OCI-M1 (cell line): ENCODE data around the gene S100A8.
A peak's percentile ranks its signal among the peaks of the same experiment; 100 is the strongest.

Experiments
- DNase-seq: peaks from one replicate; lab custom pipeline; 2025; lab: John Stamatoyannopoulos, UW

Gene S100A8

GRCh38 chr1:153389973-153390879 lies 647 bp downstream of the S100A8 start:
- DNase-seq = peak; percentile 76

- no peak for DNase-seq
These were observed 1.5 kb downstream of the S100A8 start for GRCh38 chr1:153389401-153389800.

GRCh38 chr1:153387785-153388184 lies 3.1 kb downstream of the S100A8 start:
- no peak for DNase-seq

GRCh38 chr1:153387001-153387400 lies 3.9 kb downstream of the S100A8 start:
- no peak for DNase-seq

- no peak for DNase-seq
These were observed 4.4 kb downstream of the S100A8 start for GRCh38 chr1:153386500-153386901.

- no peak for DNase-seq
These were observed 5.8 kb downstream of the S100A8 start for GRCh38 chr1:153384958-153385580.

- DNase-seq = no peak
These were observed 10.2 kb downstream of the S100A8 start for GRCh38 chr1:153380711-153381110.

GRCh38 chr1:153379591-153379990 lies 11.3 kb downstream of the S100A8 start:
- DNase-seq = no peak

GRCh38 chr1:153375511-153375910 lies 15.4 kb downstream of the S100A8 start, which contains the start of gene S100A12:
Gene S100A12 (minus strand): TSS chr1:153375621. CDS start chr1:153374592, 1,029 bp downstream.
- DNase-seq = no peak

- DNase-seq = no peak
These were observed 16.8 kb downstream of the S100A8 start for GRCh38 chr1:153374071-153374470.

GRCh38 chr1:153372571-153372970 lies 18.3 kb downstream of the S100A8 start:
- DNase-seq = no peak

- no peak for DNase-seq
These were observed 19.6 kb downstream of the S100A8 start for GRCh38 chr1:153371231-153371630.

- no peak for DNase-seq
These were observed 20.7 kb downstream of the S100A8 start for GRCh38 chr1:153370146-153370545.

GRCh38 chr1:153368495-153368894 lies 22.4 kb downstream of the S100A8 start:
- peak; percentile 68 for DNase-seq

GRCh38 chr1:153367090-153367489 lies 23.8 kb downstream of the S100A8 start:
- DNase-seq = no peak

- no peak for DNase-seq
These were observed 24.6 kb downstream of the S100A8 start for GRCh38 chr1:153366261-153366660.

GRCh38 chr1:153365696-153366095 lies 25.2 kb downstream of the S100A8 start:
- no peak for DNase-seq

- no peak for DNase-seq
These were observed 25.9 kb downstream of the S100A8 start for GRCh38 chr1:153364766-153365666.

- no peak for DNase-seq
These were observed 26.7 kb downstream of the S100A8 start for GRCh38 chr1:153364156-153364555.

GRCh38 chr1:153363641-153364040 lies 27.2 kb downstream of the S100A8 start:
- no peak for DNase-seq

GRCh38 chr1:153362187-153362775 lies 28.6 kb downstream of the S100A8 start:
- no peak for DNase-seq
